Measurements from ENCODE around the gene CHD6.

CHD6 gene

DNA sequence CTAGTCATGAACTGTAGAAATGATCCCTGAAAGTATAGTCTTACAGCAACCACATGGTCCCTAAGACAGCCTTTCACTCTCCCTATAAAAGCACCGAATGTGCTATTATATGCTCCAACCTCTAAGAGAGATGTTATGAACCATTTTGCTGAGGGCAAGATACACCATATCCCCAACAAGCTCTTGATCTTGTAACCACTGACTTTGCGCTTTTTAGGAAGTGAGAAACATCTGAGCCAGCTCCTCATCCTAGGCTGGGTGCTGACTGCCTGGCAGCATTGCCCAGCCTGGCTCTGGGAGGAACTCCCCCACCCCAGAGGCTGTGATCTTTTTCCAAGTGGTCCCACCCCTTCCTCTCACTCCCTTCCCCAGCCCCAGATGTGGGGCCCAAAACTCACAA, 248.5 kb downstream of the CHD6 start:
- CTCF ChIA-PET: interaction anchor here (0.6 kb wide), 1 partner anchor 422 kb away, joined by 3 read pairs; no protein-coding TSS in a partner anchor
- POLR2A ChIA-PET (ENCODE audit: low non-redundant PET): no interaction called here
- DNase-seq (ENCODE audit: low spot score): no peak
- no peak overlapping the region for H3K27ac ChIP-seq
- no peak for TF ChIP-seq CTCF (conservative IDR thresholded peaks at IDR 0.05; ENCODE audit: low read depth)

- ChIA-PET CTCF (interaction anchor here (0.7 to 0.9 kb wide), 3 partner anchors 19 to 1530 kb away, joined by 3 to 5 read pairs (median 3); no protein-coding TSS in a partner anchor), POLR2A (ENCODE audit: low non-redundant PET) (no interaction called here)
- H3K27ac ChIP-seq: no peak overlapping the region
- no peak for TF ChIP-seq CTCF (conservative IDR thresholded peaks at IDR 0.05; ENCODE audit: low read depth)
- DNase-seq (ENCODE audit: low spot score): no peak
These were observed 250.2 kb downstream of the CHD6 start for GRCh38 chr20:41367956-41368355.

- POLR2A ChIA-PET (ENCODE audit: low non-redundant PET): no interaction called here
- CTCF ChIA-PET: interaction anchor here (0.6 to 0.9 kb wide), 3 partner anchors 20 to 82 kb away, joined by 3 read pairs; no protein-coding TSS in a partner anchor
- no peak overlapping the region for H3K27ac ChIP-seq
- no peak for DNase-seq (ENCODE audit: low spot score)
- no peak for TF ChIP-seq CTCF (conservative IDR thresholded peaks at IDR 0.05; ENCODE audit: low read depth)
These were observed 250.8 kb downstream of the CHD6 start for GRCh38 chr20:41367393-41367695.

- H3K27ac ChIP-seq: no peak within 1 kb of the TSS
- TF ChIP-seq CTCF (conservative IDR thresholded peaks at IDR 0.05; ENCODE audit: low read depth): no peak
- POLR2A ChIA-PET (ENCODE audit: low non-redundant PET): no interaction called here
- no peak for DNase-seq (ENCODE audit: low spot score)
- CTCF ChIA-PET: interaction anchor here (0.6 to 0.9 kb wide), 2 partner anchors 20 to 82 kb away, joined by 3 read pairs; no protein-coding TSS in a partner anchor
These were observed 251.4 kb downstream of the CHD6 start, which contains the start of gene EMILIN3 for GRCh38 chr20:41366546-41367392. Gene EMILIN3 (minus strand): TSS chr20:41366818. CDS start chr20:41366634, 184 bp downstream.

GRCh38 chr20:41365777-41366545, 252.2 kb downstream of the CHD6 start:
- POLR2A ChIA-PET (ENCODE audit: low non-redundant PET): no interaction called here
- TF ChIP-seq CTCF (conservative IDR thresholded peaks at IDR 0.05; ENCODE audit: low read depth): no peak
- DNase-seq (ENCODE audit: low spot score): no peak
- CTCF ChIA-PET: interaction anchor here (0.7 to 0.8 kb wide), 3 partner anchors 25 to 291 kb away, joined by 3 to 4 read pairs (median 3); partner anchors contain the start of gene LPIN3
- H3K27ac ChIP-seq: no peak overlapping the region

GRCh38 chr20:41364967-41365765, 253.0 kb downstream of the CHD6 start:
- no peak for TF ChIP-seq CTCF (conservative IDR thresholded peaks at IDR 0.05; ENCODE audit: low read depth)
- ChIA-PET CTCF (interaction anchor here (0.7 to 0.8 kb wide), 3 partner anchors 25 to 290 kb away, joined by 3 to 4 read pairs (median 3); partner anchors contain the start of gene LPIN3), POLR2A (ENCODE audit: low non-redundant PET) (no interaction called here)
- no peak overlapping the region for H3K27ac ChIP-seq
- DNase-seq (ENCODE audit: low spot score): no peak
